Measurements from ENCODE around the gene OR4C12.
"Not testable (repeated sequence)": the region's sequence is repeated elsewhere in the genome, so short reads cannot be mapped to it uniquely, and the experiment has no call there.

Gene OR4C12

GRCh38 chr11:49952091-49952490, 30.2 kb downstream of the OR4C12 start, which contains the start of gene OR4C13:
TSS of gene OR4C13 (plus strand) at chr11:49952391. CDS start at chr11:49952423, 32 bp downstream.
- H3K4me3 ChIP-seq (ENCODE audit: low read length) = no peak within 1 kb of the TSS
- no peak within 1 kb of the TSS for H3K27ac ChIP-seq (ENCODE audit: low read length)
- H3K27me3 ChIP-seq (replicated peaks; ENCODE audit: insufficient read depth, low read length) = no peaks in the 10 kb centered on the region
- no peak within 1 kb of the TSS for H2AFZ ChIP-seq (ENCODE audit: low read length)
- H3K36me3 ChIP-seq (replicated peaks; ENCODE audit: insufficient read depth, low read length) = no peaks in the 10 kb centered on the region
- no peaks in the 10 kb centered on the region for H3F3A ChIP-seq (ENCODE audit: insufficient read depth, low read length)
- H3K9me2 ChIP-seq (replicated peaks; ENCODE audit: insufficient read depth, low read length) = no peaks in the 10 kb centered on the region
- no peaks in the 10 kb centered on the region for H4K20me1 ChIP-seq (ENCODE audit: insufficient read depth, low read length)
- no peak within 1 kb of the TSS for H3K9ac ChIP-seq (ENCODE audit: low read length)
- DNase-seq = no peak
- no peaks in the 10 kb centered on the region for H3K9me3 ChIP-seq (replicated peaks; ENCODE audit: insufficient read depth, low read length)
- TF ChIP-seq EZH2 (optimal IDR thresholded peaks at IDR 0.05; ENCODE audit: low read depth, low read length) (no peak), EZH2phosphoT487 (IDR thresholded peaks at IDR 0.05; ENCODE audit: low read length) (no peak)
- TF ChIP-seq, protein P1, sequence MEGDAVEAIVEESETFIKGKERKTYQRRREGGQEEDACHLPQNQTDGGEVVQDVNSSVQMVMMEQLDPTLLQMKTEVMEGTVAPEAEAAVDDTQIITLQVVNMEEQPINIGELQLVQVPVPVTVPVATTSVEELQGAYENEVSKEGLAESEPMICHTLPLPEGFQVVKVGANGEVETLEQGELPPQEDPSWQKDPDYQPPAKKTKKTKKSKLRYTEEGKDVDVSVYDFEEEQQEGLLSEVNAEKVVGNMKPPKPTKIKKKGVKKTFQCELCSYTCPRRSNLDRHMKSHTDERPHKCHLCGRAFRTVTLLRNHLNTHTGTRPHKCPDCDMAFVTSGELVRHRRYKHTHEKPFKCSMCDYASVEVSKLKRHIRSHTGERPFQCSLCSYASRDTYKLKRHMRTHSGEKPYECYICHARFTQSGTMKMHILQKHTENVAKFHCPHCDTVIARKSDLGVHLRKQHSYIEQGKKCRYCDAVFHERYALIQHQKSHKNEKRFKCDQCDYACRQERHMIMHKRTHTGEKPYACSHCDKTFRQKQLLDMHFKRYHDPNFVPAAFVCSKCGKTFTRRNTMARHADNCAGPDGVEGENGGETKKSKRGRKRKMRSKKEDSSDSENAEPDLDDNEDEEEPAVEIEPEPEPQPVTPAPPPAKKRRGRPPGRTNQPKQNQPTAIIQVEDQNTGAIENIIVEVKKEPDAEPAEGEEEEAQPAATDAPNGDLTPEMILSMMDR (IDR thresholded peaks at IDR 0.05; ENCODE audit: low read length) = no peak
- H3K4me2 ChIP-seq (ENCODE audit: low read depth, low read length) = no peak within 1 kb of the TSS
- H3K79me2 ChIP-seq (ENCODE audit: low read length) = no peaks in the 10 kb centered on the region
- H3K4me1 ChIP-seq (ENCODE audit: low read length) = no peaks in the 10 kb centered on the region

DNA sequence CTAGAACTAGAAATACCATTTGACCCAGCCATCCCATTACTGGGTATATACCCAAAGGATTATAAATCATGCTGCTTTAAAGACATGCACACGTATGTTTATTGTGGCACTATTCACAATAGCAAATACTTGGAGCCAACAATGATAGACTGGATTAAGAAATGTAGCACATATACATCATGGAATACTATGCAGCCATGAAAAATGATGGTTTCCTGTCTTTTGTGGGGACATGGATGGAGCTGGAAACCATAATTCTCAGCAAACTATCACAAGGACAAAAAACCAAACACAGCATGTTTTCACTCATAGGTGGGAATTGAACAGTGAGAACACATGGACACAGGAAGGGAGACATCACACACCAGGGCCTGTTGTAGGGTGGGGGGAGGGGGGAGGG, 33.6 kb downstream of the OR4C12 start:
- H3K9me2 ChIP-seq (replicated peaks; ENCODE audit: insufficient read depth, low read length); H3K9ac ChIP-seq (ENCODE audit: low read length); H3K27me3 ChIP-seq (replicated peaks; ENCODE audit: insufficient read depth, low read length); H3F3A ChIP-seq (ENCODE audit: insufficient read depth, low read length); H3K27ac ChIP-seq (ENCODE audit: low read length); H3K4me3 ChIP-seq (ENCODE audit: low read length); H4K20me1 ChIP-seq (ENCODE audit: insufficient read depth, low read length); H3K36me3 ChIP-seq (replicated peaks; ENCODE audit: insufficient read depth, low read length); H3K4me2 ChIP-seq (ENCODE audit: low read depth, low read length); H3K79me2 ChIP-seq (ENCODE audit: low read length); H2AFZ ChIP-seq (ENCODE audit: low read length); DNase-seq; H3K4me1 ChIP-seq (ENCODE audit: low read length); H3K9me3 ChIP-seq (replicated peaks; ENCODE audit: insufficient read depth, low read length): not testable (repeated sequence)

Data from MM.1S (cell line).